GM06990 (cell line): ENCODE results near the gene CYP1A1.
A peak's percentile ranks its signal among the peaks of the same experiment; 100 is the strongest.

ENCODE experiments used
- DNase-seq: peaks from one replicate; pipeline ENCODE4 v3.0.0-alpha.2; 2011; ENCODE audit not compliant: insufficient read length; ENCODE audit errors: extremely low read depth
- H3K27me3 ChIP-seq: replicated peaks from 2 replicates; pipeline ENCODE4 v1.6.0; 2011; ENCODE audit warnings: low read length; ENCODE audit not compliant: control insufficient read depth, insufficient read depth
- H3K36me3 ChIP-seq: 2 replicates; pipeline ENCODE4 v1.5.1; 2011; ENCODE audit warnings: low read length; ENCODE audit not compliant: control insufficient read depth, insufficient read depth
- H3K4me3 ChIP-seq: replicated peaks from 2 replicates; pipeline ENCODE4 v1.5.1; 2011; ENCODE audit warnings: low read depth, mild to moderate bottlenecking, control low read depth, low read length
- CTCF ChIP-seq: IDR thresholded peaks from 2 replicates; pipeline ENCODE4 v1.5.1; 2011; ENCODE audit warnings: low read length, control low read depth, mild to moderate bottlenecking, inconsistent platforms; ENCODE audit not compliant: insufficient read depth, poor library complexity, severe bottlenecking

CYP1A1 gene

GRCh38 chr15:74768771-74769342 lies 43.5 kb upstream of the CYP1A1 start:
- TF ChIP-seq CTCF: peak; percentile 74
- H3K4me3 ChIP-seq: no peak overlapping the region
- no peaks in the 10 kb centered on the region; the same call in 1 of the 2 replicates for H3K27me3 ChIP-seq
- no peak for DNase-seq
- H3K36me3 ChIP-seq: no peaks in the 10 kb centered on the region

DNA sequence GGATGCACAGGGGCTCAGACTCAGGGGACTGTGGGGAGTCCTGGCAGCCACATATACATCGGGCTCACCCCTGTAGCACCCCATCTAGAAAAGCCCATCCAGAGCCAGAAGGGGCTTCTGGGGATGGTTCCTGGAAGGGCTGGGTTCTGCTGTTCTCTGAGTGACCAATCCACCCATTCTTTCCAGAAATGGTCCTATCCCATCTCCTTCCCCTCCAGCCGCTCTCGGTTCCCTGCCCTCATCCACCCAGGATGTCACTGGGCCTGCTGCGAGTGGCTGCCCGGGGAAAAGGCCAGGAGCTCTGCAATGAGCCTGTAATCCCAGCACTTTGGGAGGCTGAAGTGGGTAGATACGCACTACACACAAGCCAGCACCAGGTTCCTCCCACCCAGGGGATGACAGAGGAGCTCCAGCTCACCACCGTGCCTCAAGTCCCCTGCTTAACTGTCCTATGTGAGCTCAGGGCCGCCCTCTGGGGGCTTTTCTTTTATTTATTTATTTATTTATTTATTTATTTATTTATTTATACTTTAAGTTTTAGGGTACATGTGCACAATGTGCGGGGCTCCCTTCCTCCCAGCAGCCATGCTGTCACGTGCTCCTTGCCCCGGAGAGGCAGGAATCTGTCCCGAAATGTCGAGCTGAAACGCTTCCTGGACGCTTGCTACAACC lies 42.9 kb upstream of the CYP1A1 start:
- no peaks in the 10 kb centered on the region for H3K36me3 ChIP-seq
- H3K27me3 ChIP-seq: no peaks in the 10 kb centered on the region; the same call in 1 of the 2 replicates
- no peak for DNase-seq
- H3K4me3 ChIP-seq: no peak overlapping the region
- no peak for TF ChIP-seq CTCF

- Histone ChIP-seq H3K4me3 (no peak overlapping the region), H3K36me3 (no peaks in the 10 kb centered on the region), H3K27me3 (no peaks in the 10 kb centered on the region; the same call in 1 of the 2 replicates)
- no peak for TF ChIP-seq CTCF
- no peak for DNase-seq
These were observed 42.1 kb upstream of the CYP1A1 start for GRCh38 chr15:74767167-74768098.

DNA sequence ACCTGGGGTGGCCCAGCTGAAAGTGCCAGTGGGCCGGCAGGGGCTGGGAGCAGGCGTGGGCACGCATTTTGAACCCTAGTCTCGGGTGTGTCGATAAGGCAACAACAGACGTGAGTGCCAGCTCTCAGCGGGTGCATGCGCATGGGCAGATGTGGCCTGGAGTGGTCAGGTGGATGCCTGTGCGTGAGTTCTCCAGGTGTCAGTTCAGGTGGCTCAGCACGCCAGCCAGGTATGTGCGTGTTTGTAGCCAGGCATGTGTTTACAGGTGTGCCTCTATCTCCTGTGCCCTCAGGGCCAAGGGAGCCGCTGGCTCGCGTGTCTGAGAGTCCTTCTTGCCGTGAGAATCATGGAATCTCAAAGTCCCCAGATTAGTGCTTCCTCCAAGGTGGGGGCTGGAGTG lies 38.1 kb upstream of the CYP1A1 start:
- TF ChIP-seq CTCF: no peak
- DNase-seq: no peak
- Histone ChIP-seq H3K36me3 (no peaks in the 10 kb centered on the region), H3K4me3 (no peak overlapping the region), H3K27me3 (no peaks in the 10 kb centered on the region; the same call in 1 of the 2 replicates)

GRCh38 chr15:74762791-74763150 lies 37.4 kb upstream of the CYP1A1 start:
- H3K4me3 ChIP-seq: no peak overlapping the region
- TF ChIP-seq CTCF: no peak
- H3K36me3 ChIP-seq: no peaks in the 10 kb centered on the region
- no peak for DNase-seq
- no peaks in the 10 kb centered on the region for H3K27me3 ChIP-seq
